SK-N-SH (cell line): ENCODE measurements around the gene ST7. TPM values are rescaled to one million over a fixed set of nuclear protein-coding genes. Genes with fewer than 3 reads are reported as not detected.
A peak's percentile ranks its signal among the peaks of the same experiment; 100 is the strongest.

Experiments used
- CTCF ChIA-PET: fragments of 300-600, 350-600 bp; formaldehyde crosslinking; extraction: SDS; loops from one replicate; lab custom pipeline; 2021; lab: Yijun Ruan, JAX
- POLR2A ChIA-PET: fragments of 350-600 bp; sonication (Branson Sonifier 250); formaldehyde crosslinking; extraction: SDS; loops from one replicate; lab custom pipeline; 2020; ENCODE audit warnings: antibody characterized with exemption, inconsistent platforms; lab: Yijun Ruan, JAX
- DNase-seq: peaks from one replicate; pipeline ENCODE4 v3.0.0; 2012
- H2AFZ ChIP-seq: fragments of 200-600 bp; sonication (generic); 2 replicates; pipeline ENCODE4 v1.8.1; 2016; ENCODE audit warnings: antibody characterized with exemption, mild to moderate bottlenecking, low read depth
- H3F3A ChIP-seq: fragments of 200-600 bp; sonication (generic); replicated peaks from 2 replicates; pipeline ENCODE3; 2016; ENCODE audit warnings: antibody characterized with exemption, mild to moderate bottlenecking; ENCODE audit not compliant: insufficient read depth
- H3K27ac ChIP-seq, 2 experiments: fragments of 200-500 bp in 1 of 2; fragments of 200-600 bp in 1 of 2; sonication (Bioruptor generic) in 1 of 2; sonication (generic), shearing (Covaris generic) in 1 of 2; 2 replicates each; pipeline versions ENCODE4 v1.5.1 to v1.6.1; 2014 to 2016; ENCODE audit warnings: low read depth in 2 of 2, inconsistent platforms in 1 of 2, low read length in 1 of 2, mild to moderate bottlenecking in 1 of 2, mixed read lengths in 1 of 2
- H3K27me3 ChIP-seq: fragments of 200-600 bp; sonication (generic), shearing (Covaris generic); 2 replicates; pipeline ENCODE4 v1.6.1; 2016; ENCODE audit warnings: mixed run types; ENCODE audit not compliant: insufficient read depth
- H3K36me3 ChIP-seq, 2 experiments: fragments of 200-500 bp in 1 of 2; fragments of 200-600 bp in 1 of 2; sonication (Bioruptor generic) in 1 of 2; sonication (generic) in 1 of 2; replicated peaks in 1 of 2; 2 replicates each; pipeline versions ENCODE3 to v1.5.1; 2014 to 2016; ENCODE audit warnings: low read length in 1 of 2, mild to moderate bottlenecking in 1 of 2; ENCODE audit not compliant: insufficient read depth in 2 of 2, control insufficient read depth in 1 of 2
- H3K4me1 ChIP-seq, 2 experiments: fragments of 200-500 bp in 1 of 2; fragments of 200-600 bp in 1 of 2; sonication (Bioruptor generic) in 1 of 2; sonication (generic), shearing (Covaris generic) in 1 of 2; 2 replicates each; pipeline versions ENCODE4 v1.5.1 to v1.6.1; 2014 to 2016; ENCODE audit warnings: low read depth in 1 of 2, low read length in 1 of 2, mixed run types in 1 of 2; ENCODE audit not compliant: insufficient read depth in 2 of 2, control insufficient read depth in 1 of 2
- H3K4me2 ChIP-seq: fragments of 200-600 bp; sonication (generic), shearing (Covaris generic); 2 replicates; pipeline ENCODE4 v1.6.1; 2017; ENCODE audit warnings: mixed run types
- H3K4me3 ChIP-seq, 2 experiments: fragments of 200-500 bp in 1 of 2; fragments of 200-600 bp in 1 of 2; sonication (Bioruptor generic) in 1 of 2; sonication (generic), shearing (Covaris generic) in 1 of 2; 2 replicates each; pipeline versions ENCODE4 v1.5.1 to v1.8.1; 2014 to 2016; ENCODE audit warnings: low read depth in 2 of 2, inconsistent platforms in 1 of 2, low read length in 1 of 2, mild to moderate bottlenecking in 1 of 2, mixed read lengths in 1 of 2, moderate library complexity in 1 of 2
- H3K79me2 ChIP-seq: fragments of 200-600 bp; sonication (generic); 2 replicates; pipeline ENCODE4 v1.8.1; 2017; ENCODE audit warnings: mild to moderate bottlenecking; ENCODE audit not compliant: insufficient read depth
- H3K9ac ChIP-seq: fragments of 200-600 bp; sonication (generic); 2 replicates; pipeline ENCODE4 v1.6.1; 2017; ENCODE audit warnings: mixed run types
- H3K9me2 ChIP-seq: fragments of 200-600 bp; sonication (generic); 2 replicates; pipeline ENCODE4 v1.6.1; 2017; ENCODE audit warnings: mixed run types
- H3K9me3 ChIP-seq: fragments of 200-600 bp; sonication (generic); 2 replicates; pipeline ENCODE4 v1.6.1; 2017; ENCODE audit warnings: mixed run types, mild to moderate bottlenecking, moderate library complexity
- H4K20me1 ChIP-seq: fragments of 200-600 bp; sonication (generic); 2 replicates; pipeline ENCODE4 v1.6.1; 2017; ENCODE audit warnings: mild to moderate bottlenecking, mixed run types; ENCODE audit not compliant: insufficient read depth
- CHD2 ChIP-seq: fragments of 150-350 bp; IDR thresholded peaks from 2 replicates; pipeline ENCODE4 v1.6.1; 2018; ENCODE audit warnings: low read length; ENCODE audit not compliant: partially characterized antibody
- EP300 ChIP-seq, 2 experiments: IDR thresholded peaks; 2 replicates each; pipeline versions ENCODE4 v1.4.0 to v1.6.1; 2012; ENCODE audit warnings: borderline replicate concordance in 1 of 2, low read depth in 1 of 2, low read length in 1 of 2
- EZH2phosphoT487 ChIP-seq: fragments of 200-600 bp; sonication (generic); IDR thresholded peaks from 2 replicates; pipeline ENCODE4 v1.6.1; 2017; ENCODE audit warnings: low read depth, mixed run types, mild to moderate bottlenecking, antibody characterized with exemption, moderate library complexity, borderline replicate concordance
- FOSL2 ChIP-seq: IDR thresholded peaks from 2 replicates; pipeline ENCODE4 v1.4.0; 2012; ENCODE audit warnings: low read depth, mild to moderate bottlenecking, moderate library complexity, borderline replicate concordance
- FOXJ3 ChIP-seq: sonication (generic); formaldehyde crosslinking; IDR thresholded peaks from 2 replicates; pipeline ENCODE4 v1.5.1; 2020; ENCODE audit warnings: mild to moderate bottlenecking, missing genetic modification reagents
- GABPA ChIP-seq: IDR thresholded peaks from 2 replicates; pipeline ENCODE4 v1.4.0; 2012; ENCODE audit warnings: low read depth, mild to moderate bottlenecking
- GATA2 ChIP-seq: sonication (generic); formaldehyde crosslinking; IDR thresholded peaks from 2 replicates; pipeline ENCODE4 v1.5.0; 2020; ENCODE audit warnings: mild to moderate bottlenecking, missing genetic modification reagents
- JUND ChIP-seq: IDR thresholded peaks from 2 replicates; pipeline ENCODE4 v1.4.0; 2012
- MEF2A ChIP-seq: IDR thresholded peaks from 2 replicates; pipeline ENCODE4 v1.4.0; 2012; ENCODE audit warnings: low read depth, borderline replicate concordance
- MXI1 ChIP-seq: IDR thresholded peaks from 2 replicates; pipeline ENCODE4 v1.6.1; 2012; ENCODE audit warnings: mild to moderate bottlenecking, low read depth, low read length, improper control_type of control experiment
- NRF1 ChIP-seq: IDR thresholded peaks from 2 replicates; pipeline ENCODE4 v1.6.1; 2012; ENCODE audit warnings: low read depth, mild to moderate bottlenecking, low read length
- POLR2AphosphoS5 ChIP-seq: IDR thresholded peaks from 2 replicates; pipeline ENCODE4 v1.6.1; 2012; ENCODE audit warnings: low read depth, low read length
- RAD21 ChIP-seq: IDR thresholded peaks from 2 replicates; pipeline ENCODE4 v1.6.1; 2012; ENCODE audit warnings: mild to moderate bottlenecking, low read length
- RCOR1 ChIP-seq: fragments of 150-350 bp; IDR thresholded peaks from 2 replicates; pipeline ENCODE4 v1.6.1; 2017; ENCODE audit warnings: antibody characterized with exemption, low read length
- RXRA ChIP-seq: IDR thresholded peaks from 2 replicates; pipeline ENCODE4 v1.4.0; 2012; ENCODE audit warnings: low read depth, mild to moderate bottlenecking, borderline replicate concordance
- TAF1 ChIP-seq: IDR thresholded peaks from 2 replicates; pipeline ENCODE4 v1.6.1; 2012; ENCODE audit warnings: low read depth, mild to moderate bottlenecking, low read length, moderate library complexity, borderline replicate concordance
- YY1 ChIP-seq: IDR thresholded peaks from 2 replicates; pipeline ENCODE4 v1.4.0; 2012; ENCODE audit warnings: low read depth, mild to moderate bottlenecking
- WGBS: methylation state at CpG from one replicate; pipeline ENCODE4 v1.1.6; 2017; ENCODE audit warnings: low lambda C conversion rate; 5-methylcytosine and 5-hydroxymethylcytosine counted together
- polyA plus RNA-seq, 3 experiments: library from polyadenylated mRNA; depleted of rRNA; stranded (reverse); fragments of >200 nt; gene quantifications; 2 replicates each; pipeline ENCODE4 v1.2.3, GENCODE V29; 2012
- TF ChIP-seq, protein P1 (sequence below): fragments of 150-350 bp; IDR thresholded peaks from 2 replicates; pipeline ENCODE4 v1.6.1; 2016; ENCODE audit warnings: mild to moderate bottlenecking, low read depth, low read length
- TF ChIP-seq, protein P2 (sequence below): IDR thresholded peaks from 2 replicates; pipeline ENCODE4 v1.4.0; 2012; ENCODE audit warnings: low read depth, borderline replicate concordance
- TF ChIP-seq, protein P3 (sequence below): IDR thresholded peaks from 2 replicates; pipeline ENCODE4 v1.4.0; 2012; ENCODE audit warnings: low read depth
- TF ChIP-seq, protein P4 (sequence below): IDR thresholded peaks from 2 replicates; pipeline ENCODE4 v1.6.1; 2012; ENCODE audit warnings: mild to moderate bottlenecking, low read depth, low read length, moderate library complexity
- TF ChIP-seq, protein P5 (sequence below): fragments of 200-600 bp; sonication (generic); IDR thresholded peaks from 2 replicates; pipeline ENCODE4 v1.6.1; 2017; ENCODE audit warnings: antibody characterized with exemption, mild to moderate bottlenecking, moderate library complexity

The ST7 gene
- polyA plus RNA-seq, 1 of the 3 experiments (the other 2 are of a cell fraction) = 23.5 TPM

DNA sequence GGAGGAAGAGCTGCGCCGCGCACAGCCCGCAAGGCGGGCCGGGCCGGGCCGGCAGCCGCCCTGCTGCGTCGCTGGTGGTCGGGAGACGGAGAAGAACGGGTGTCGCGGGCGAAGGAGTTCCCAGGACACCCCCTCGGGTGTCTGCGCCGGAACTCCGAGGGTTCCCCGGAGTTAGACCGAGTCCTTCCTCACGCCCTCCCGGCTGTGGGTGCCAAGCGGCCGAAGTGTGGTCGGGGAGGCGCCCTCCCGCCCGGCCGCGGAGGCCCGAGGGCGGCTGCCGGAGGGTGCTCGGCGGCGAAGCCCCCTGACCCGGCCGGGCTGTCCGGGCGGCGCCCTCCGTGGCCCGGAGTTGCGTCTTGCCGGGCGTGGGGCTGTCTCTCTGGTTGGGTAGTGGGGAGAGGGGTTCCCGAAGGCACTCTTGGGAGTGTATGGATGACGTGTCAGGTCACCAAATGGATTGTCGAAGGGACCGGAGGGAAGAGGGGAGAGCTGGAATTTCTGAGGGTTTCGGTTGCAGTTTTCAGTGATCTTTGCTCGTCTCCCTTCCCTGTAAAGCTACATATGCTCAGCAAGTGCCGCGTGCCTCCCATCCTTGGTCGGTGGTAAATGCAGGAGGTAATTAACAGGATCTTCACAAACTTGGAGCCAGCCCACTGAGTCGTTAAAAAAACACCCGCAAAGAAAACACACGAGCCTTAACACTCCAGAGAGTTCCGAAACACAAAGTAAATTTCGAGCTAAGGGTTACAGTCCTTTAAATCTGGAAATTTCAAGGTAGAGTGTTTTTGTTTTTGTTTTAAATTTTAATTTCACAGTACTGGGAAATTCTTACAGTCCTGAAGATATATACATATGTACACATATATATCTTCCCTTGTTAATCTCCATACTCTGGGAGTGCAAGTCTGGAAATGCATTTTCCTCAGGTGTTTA is 871 bp downstream of the ST7 start:
- peak; percentile 87 for DNase-seq
- H2AFZ ChIP-seq = peak overlapping the region; percentile 27
- peaks cover 0 to 3% of the 10 kb centered on the region in 2 experiments for H3K36me3 ChIP-seq
- H3K9me2 ChIP-seq = no peaks in the 10 kb centered on the region
- 1% methylated on average over 39 of the region's 63 CpGs for WGBS
- no peaks in the 10 kb centered on the region for H3K9me3 ChIP-seq
- peaks cover 8% of the 10 kb centered on the region for H3F3A ChIP-seq
- peak overlapping the region; percentile 97 for H3K9ac ChIP-seq
- peak overlapping the region; percentile 97 for H3K27ac ChIP-seq
- peaks cover 19 to 23% of the 10 kb centered on the region in 2 experiments; a peak in 3 of 4 replicates for H3K4me1 ChIP-seq
- H4K20me1 ChIP-seq = no peaks in the 10 kb centered on the region
- peak overlapping the region; percentile 85 to 91 for H3K4me3 ChIP-seq
- POLR2A ChIA-PET = interaction anchor here (0.9 to 1.5 kb wide), 4 partner anchors 13 to 92 kb away, joined by 3 to 6 read pairs (median 4); partner anchors contain the start of gene CAPZA2
- no peaks in the 10 kb centered on the region for H3K27me3 ChIP-seq
- H3K4me2 ChIP-seq = peak overlapping the region; percentile 83
- CTCF ChIA-PET = interaction anchor here (0.7 to 3.0 kb wide), 9 partner anchors 18 to 180 kb away, joined by 3 to 18 read pairs (median 5); partner anchors contain the start of gene CAPZA2
- H3K79me2 ChIP-seq = peaks cover 51% of the 10 kb centered on the region
- TF ChIP-seq RXRA (no peak), GATA2 (CRISPR knock-in tag) (no peak), EZH2phosphoT487 (no peak), FOXJ3 (CRISPR knock-in tag) (no peak), CHD2 (peak; percentile 87), RAD21 (no peak), POLR2AphosphoS5 (peak; percentile 60), MEF2A (no peak), FOSL2 (peak; percentile 55; the same call in 1 of the 2 replicates), TAF1 (peak; percentile 78), GABPA (peak; percentile 4; the same call in 1 of the 2 replicates), EP300 (IDR thresholded peaks at IDR 0.05; ENCODE audit: borderline replicate concordance in 1 of 2, low read depth in 1 of 2, low read length in 1 of 2) (peak in 1 of 2 experiments; percentile 28; a peak in 1 of 4 replicates), MXI1 (peak; percentile 90), YY1 (peak; percentile 73; the same call in 1 of the 2 replicates), RCOR1 (peak; percentile 49; the same call in 1 of the 2 replicates), JUND (peak; percentile 57), NRF1 (no peak)
- TF ChIP-seq, protein P1, sequence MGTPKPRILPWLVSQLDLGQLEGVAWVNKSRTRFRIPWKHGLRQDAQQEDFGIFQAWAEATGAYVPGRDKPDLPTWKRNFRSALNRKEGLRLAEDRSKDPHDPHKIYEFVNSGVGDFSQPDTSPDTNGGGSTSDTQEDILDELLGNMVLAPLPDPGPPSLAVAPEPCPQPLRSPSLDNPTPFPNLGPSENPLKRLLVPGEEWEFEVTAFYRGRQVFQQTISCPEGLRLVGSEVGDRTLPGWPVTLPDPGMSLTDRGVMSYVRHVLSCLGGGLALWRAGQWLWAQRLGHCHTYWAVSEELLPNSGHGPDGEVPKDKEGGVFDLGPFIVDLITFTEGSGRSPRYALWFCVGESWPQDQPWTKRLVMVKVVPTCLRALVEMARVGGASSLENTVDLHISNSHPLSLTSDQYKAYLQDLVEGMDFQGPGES = no peak
- TF ChIP-seq, protein P2, sequence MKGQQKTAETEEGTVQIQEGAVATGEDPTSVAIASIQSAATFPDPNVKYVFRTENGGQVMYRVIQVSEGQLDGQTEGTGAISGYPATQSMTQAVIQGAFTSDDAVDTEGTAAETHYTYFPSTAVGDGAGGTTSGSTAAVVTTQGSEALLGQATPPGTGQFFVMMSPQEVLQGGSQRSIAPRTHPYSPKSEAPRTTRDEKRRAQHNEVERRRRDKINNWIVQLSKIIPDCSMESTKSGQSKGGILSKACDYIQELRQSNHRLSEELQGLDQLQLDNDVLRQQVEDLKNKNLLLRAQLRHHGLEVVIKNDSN = peak; percentile 19; the same call in 1 of the 2 replicates
- TF ChIP-seq, protein P3, sequence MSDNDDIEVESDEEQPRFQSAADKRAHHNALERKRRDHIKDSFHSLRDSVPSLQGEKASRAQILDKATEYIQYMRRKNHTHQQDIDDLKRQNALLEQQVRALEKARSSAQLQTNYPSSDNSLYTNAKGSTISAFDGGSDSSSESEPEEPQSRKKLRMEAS = peak; percentile 90
- TF ChIP-seq, protein P4, sequence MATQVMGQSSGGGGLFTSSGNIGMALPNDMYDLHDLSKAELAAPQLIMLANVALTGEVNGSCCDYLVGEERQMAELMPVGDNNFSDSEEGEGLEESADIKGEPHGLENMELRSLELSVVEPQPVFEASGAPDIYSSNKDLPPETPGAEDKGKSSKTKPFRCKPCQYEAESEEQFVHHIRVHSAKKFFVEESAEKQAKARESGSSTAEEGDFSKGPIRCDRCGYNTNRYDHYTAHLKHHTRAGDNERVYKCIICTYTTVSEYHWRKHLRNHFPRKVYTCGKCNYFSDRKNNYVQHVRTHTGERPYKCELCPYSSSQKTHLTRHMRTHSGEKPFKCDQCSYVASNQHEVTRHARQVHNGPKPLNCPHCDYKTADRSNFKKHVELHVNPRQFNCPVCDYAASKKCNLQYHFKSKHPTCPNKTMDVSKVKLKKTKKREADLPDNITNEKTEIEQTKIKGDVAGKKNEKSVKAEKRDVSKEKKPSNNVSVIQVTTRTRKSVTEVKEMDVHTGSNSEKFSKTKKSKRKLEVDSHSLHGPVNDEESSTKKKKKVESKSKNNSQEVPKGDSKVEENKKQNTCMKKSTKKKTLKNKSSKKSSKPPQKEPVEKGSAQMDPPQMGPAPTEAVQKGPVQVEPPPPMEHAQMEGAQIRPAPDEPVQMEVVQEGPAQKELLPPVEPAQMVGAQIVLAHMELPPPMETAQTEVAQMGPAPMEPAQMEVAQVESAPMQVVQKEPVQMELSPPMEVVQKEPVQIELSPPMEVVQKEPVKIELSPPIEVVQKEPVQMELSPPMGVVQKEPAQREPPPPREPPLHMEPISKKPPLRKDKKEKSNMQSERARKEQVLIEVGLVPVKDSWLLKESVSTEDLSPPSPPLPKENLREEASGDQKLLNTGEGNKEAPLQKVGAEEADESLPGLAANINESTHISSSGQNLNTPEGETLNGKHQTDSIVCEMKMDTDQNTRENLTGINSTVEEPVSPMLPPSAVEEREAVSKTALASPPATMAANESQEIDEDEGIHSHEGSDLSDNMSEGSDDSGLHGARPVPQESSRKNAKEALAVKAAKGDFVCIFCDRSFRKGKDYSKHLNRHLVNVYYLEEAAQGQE = 0 out of 2 replicates have a peak, but pooled peaks have one; percentile 55
- TF ChIP-seq, protein P5, sequence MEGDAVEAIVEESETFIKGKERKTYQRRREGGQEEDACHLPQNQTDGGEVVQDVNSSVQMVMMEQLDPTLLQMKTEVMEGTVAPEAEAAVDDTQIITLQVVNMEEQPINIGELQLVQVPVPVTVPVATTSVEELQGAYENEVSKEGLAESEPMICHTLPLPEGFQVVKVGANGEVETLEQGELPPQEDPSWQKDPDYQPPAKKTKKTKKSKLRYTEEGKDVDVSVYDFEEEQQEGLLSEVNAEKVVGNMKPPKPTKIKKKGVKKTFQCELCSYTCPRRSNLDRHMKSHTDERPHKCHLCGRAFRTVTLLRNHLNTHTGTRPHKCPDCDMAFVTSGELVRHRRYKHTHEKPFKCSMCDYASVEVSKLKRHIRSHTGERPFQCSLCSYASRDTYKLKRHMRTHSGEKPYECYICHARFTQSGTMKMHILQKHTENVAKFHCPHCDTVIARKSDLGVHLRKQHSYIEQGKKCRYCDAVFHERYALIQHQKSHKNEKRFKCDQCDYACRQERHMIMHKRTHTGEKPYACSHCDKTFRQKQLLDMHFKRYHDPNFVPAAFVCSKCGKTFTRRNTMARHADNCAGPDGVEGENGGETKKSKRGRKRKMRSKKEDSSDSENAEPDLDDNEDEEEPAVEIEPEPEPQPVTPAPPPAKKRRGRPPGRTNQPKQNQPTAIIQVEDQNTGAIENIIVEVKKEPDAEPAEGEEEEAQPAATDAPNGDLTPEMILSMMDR = no peak; the same call in 1 of the 2 replicates
